AG10803 (cell line): Measurements from ENCODE around the gene PTPA.

Experiments
- DNase-seq: peaks from one replicate; pipeline ENCODE4 v3.0.0; 2010; ENCODE audit warnings: low read depth
- H3K4me3 ChIP-seq: 2 replicates; pipeline ENCODE4 v1.5.1; 2011; ENCODE audit warnings: mild to moderate bottlenecking, low read length, control low read depth
- TF ChIP-seq, protein P1 (sequence below): conservative IDR thresholded peaks from 2 replicates; pipeline ENCODE4 v1.5.1; 2011; ENCODE audit warnings: mild to moderate bottlenecking, low read length, control low read depth, inconsistent platforms

PTPA gene

GRCh38 chr9:129182122-129182521 lies 70.9 kb downstream of the PTPA start:
- no peak for DNase-seq
- TF ChIP-seq, protein P1, sequence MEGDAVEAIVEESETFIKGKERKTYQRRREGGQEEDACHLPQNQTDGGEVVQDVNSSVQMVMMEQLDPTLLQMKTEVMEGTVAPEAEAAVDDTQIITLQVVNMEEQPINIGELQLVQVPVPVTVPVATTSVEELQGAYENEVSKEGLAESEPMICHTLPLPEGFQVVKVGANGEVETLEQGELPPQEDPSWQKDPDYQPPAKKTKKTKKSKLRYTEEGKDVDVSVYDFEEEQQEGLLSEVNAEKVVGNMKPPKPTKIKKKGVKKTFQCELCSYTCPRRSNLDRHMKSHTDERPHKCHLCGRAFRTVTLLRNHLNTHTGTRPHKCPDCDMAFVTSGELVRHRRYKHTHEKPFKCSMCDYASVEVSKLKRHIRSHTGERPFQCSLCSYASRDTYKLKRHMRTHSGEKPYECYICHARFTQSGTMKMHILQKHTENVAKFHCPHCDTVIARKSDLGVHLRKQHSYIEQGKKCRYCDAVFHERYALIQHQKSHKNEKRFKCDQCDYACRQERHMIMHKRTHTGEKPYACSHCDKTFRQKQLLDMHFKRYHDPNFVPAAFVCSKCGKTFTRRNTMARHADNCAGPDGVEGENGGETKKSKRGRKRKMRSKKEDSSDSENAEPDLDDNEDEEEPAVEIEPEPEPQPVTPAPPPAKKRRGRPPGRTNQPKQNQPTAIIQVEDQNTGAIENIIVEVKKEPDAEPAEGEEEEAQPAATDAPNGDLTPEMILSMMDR = no peak
- H3K4me3 ChIP-seq = no peak overlapping the region

DNA sequence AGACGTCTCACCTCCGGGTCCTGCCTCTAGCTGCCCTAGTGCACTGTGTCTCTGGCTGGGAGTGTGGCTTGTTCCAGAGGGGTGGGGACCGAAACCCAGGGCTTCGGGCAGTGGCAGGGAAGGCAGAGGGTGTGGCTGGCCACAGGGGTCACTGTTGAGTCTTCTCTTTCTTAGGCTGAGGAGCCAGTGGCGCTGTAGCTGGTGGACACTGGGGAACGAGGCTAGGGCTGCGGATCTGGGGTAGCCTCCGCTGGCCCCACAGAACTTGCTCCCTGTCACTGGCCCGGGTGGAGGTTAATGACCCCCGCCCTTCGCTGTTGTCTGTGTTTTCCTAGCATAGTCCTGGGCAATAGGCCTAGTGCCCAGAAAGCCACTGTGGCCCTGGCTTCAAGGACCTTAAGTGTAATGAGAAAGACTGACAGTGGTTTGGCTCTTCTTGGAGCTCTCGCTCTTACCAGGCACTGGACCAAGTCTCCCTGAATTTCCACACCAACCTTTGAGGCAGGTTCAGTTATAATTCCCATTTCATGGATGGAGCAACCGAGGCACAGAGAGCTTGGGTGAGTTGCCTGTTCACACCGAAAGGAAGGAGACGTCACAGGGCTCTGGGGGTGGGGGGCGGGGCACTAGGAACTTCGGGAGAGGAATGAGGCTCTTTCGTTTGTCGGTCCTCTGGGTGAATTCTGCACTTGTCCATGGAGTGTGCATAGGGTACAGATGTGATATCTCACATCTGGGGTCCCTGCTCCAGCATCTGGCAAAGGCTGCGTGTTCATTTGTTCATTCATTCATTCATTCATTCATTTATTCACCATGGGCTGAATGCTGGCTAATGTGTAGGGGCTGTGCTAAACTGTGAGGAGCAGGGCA lies 71.6 kb downstream of the PTPA start:
- no peak overlapping the region for H3K4me3 ChIP-seq
- DNase-seq = no peak
- TF ChIP-seq, protein P1 = peak; percentile 48

GRCh38 chr9:129183495-129184218 lies 72.4 kb downstream of the PTPA start:
- no peak overlapping the region for H3K4me3 ChIP-seq
- TF ChIP-seq, protein P1 = no peak
- no peak for DNase-seq

- DNase-seq = no peak
- TF ChIP-seq, protein P1 = no peak
- no peak overlapping the region for H3K4me3 ChIP-seq
These were observed 73.0 kb downstream of the PTPA start for GRCh38 chr9:129184219-129184524.

GRCh38 chr9:129184596-129185122 lies 73.4 kb downstream of the PTPA start:
- DNase-seq = no peak
- TF ChIP-seq, protein P1 = no peak
- H3K4me3 ChIP-seq = no peak overlapping the region

- H3K4me3 ChIP-seq = no peak overlapping the region
- DNase-seq = no peak
- TF ChIP-seq, protein P1 = no peak
These were observed 74.2 kb downstream of the PTPA start for GRCh38 chr9:129185402-129185801.
